Measurements from ENCODE around the gene SRP14. TPM values are rescaled to one million over a fixed set of nuclear protein-coding genes. Genes with fewer than 3 reads are reported as not detected.

SRP14 gene
- total RNA-seq, 5 donors from 2014 or later (not counting 1 experiment from before 2014, with no cell fraction given): 115 to 128 (median 119) TPM

DNA sequence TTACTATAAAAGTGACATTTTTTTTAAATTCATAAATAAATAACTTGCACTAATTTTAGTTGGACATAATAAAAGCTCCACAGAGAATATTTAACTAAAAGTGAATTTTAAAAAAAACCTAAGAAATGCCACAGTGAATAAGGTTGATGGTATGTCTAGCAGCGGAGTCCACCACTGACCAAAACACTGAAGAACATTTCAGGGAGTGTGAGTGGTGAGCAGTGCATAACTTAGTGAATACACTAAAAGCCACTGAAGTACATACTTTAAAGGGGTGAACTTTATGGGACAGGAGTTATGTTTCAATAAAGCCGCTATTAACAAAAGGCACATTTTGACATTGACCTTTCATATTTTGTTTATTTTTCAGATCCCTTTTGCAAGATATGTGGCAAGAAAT is 32.3 kb downstream of the SRP14 start:
- ChIA-PET CTCF (no interaction called here), POLR2A (interaction anchor here in 1 of 2 donors (0.6 kb wide), 1 partner anchor 30 kb away, joined by 3 read pairs; no protein-coding TSS in a partner anchor)
- Histone ChIP-seq H3K27me3 (replicated peaks in 1 of 2; ENCODE audit: control insufficient read depth in 2 of 2, extremely low read depth in 1 of 2, insufficient read depth in 2 of 2, low read length in 1 of 2) (no peaks in the 10 kb centered on the region), H3K36me3 (ENCODE audit: control insufficient read depth in 2 of 2, extremely low read depth in 1 of 2, insufficient read depth in 1 of 2, low read length in 1 of 2) (peaks cover 5 to 34% of the 10 kb centered on the region in 2 donors), H3K4me1 (ENCODE audit: control insufficient read depth in 1 of 2, extremely low read depth in 1 of 2, insufficient read depth in 2 of 2, low read length in 2 of 2) (no peaks in the 10 kb centered on the region), H3K9me3 (no peaks in the 10 kb centered on the region), H3K27ac (ENCODE audit: low read length) (no peak overlapping the region), H3K4me3 (ENCODE audit: control insufficient read depth in 1 of 2, extremely low read depth in 1 of 2, low read length in 1 of 2) (no peak overlapping the region)
- Mint-ChIP-seq H3K9me3 (no peaks in the 10 kb centered on the region), H3K27ac (no peak overlapping the region), H3K27me3 (no peaks in the 10 kb centered on the region), H3K36me3 (peaks cover 61% of the 10 kb centered on the region), H3K4me1 (no peaks in the 10 kb centered on the region), H3K4me3 (no peak overlapping the region)
- no peak for ATAC-seq (replicated peaks in 1 of 4)
- WGBS (ENCODE audit: insufficient coverage): no CpG with 5 or more reads among the region's 2 CpGs
- no peak for DNase-seq

DNA sequence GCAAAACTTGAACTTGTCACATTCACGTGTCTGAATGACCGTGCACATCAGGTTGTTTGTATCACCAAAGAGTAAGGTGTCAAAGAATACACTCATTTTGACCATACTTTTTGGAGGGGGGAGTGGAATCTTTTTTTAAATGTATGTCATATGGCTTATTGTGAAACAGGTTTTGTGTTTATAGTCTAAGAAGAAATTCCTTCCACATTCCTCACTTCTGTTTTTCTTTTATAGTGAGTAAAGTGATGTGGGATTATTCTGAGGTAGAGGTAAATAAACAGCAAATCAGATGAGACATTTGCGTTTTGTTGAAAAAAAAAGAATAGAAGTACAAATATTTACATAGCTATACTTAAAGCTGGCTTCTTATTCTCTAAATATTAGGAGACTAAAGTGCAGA is 33.0 kb downstream of the SRP14 start:
- H3K27ac Mint-ChIP-seq: no peak overlapping the region
- H3K27ac ChIP-seq (ENCODE audit: low read length): no peak overlapping the region
- no peaks in the 10 kb centered on the region for H3K9me3 ChIP-seq
- no peaks in the 10 kb centered on the region for H3K27me3 Mint-ChIP-seq
- no peak overlapping the region for H3K4me3 Mint-ChIP-seq
- H3K4me1 Mint-ChIP-seq: no peaks in the 10 kb centered on the region
- no peaks in the 10 kb centered on the region for H3K4me1 ChIP-seq (ENCODE audit: control insufficient read depth in 1 of 2, extremely low read depth in 1 of 2, insufficient read depth in 2 of 2, low read length in 2 of 2)
- no peaks in the 10 kb centered on the region for H3K27me3 ChIP-seq (replicated peaks in 1 of 2; ENCODE audit: control insufficient read depth in 2 of 2, extremely low read depth in 1 of 2, insufficient read depth in 2 of 2, low read length in 1 of 2)
- H3K36me3 Mint-ChIP-seq: peaks cover 57% of the 10 kb centered on the region
- no CpG with 5 or more reads among the region's 3 CpGs for WGBS (ENCODE audit: insufficient coverage)
- DNase-seq (no peak), ATAC-seq (replicated peaks in 1 of 4) (no peak)
- ChIA-PET CTCF (no interaction called here), POLR2A (interaction anchor here in 1 of 2 donors (0.6 kb wide), 1 partner anchor 31 kb away, joined by 3 read pairs; no protein-coding TSS in a partner anchor)
- H3K9me3 Mint-ChIP-seq: no peaks in the 10 kb centered on the region
- peaks cover 5 to 34% of the 10 kb centered on the region in 2 donors for H3K36me3 ChIP-seq (ENCODE audit: control insufficient read depth in 2 of 2, extremely low read depth in 1 of 2, insufficient read depth in 1 of 2, low read length in 1 of 2)
- H3K4me3 ChIP-seq (ENCODE audit: control insufficient read depth in 1 of 2, extremely low read depth in 1 of 2, low read length in 1 of 2): no peak overlapping the region

DNA sequence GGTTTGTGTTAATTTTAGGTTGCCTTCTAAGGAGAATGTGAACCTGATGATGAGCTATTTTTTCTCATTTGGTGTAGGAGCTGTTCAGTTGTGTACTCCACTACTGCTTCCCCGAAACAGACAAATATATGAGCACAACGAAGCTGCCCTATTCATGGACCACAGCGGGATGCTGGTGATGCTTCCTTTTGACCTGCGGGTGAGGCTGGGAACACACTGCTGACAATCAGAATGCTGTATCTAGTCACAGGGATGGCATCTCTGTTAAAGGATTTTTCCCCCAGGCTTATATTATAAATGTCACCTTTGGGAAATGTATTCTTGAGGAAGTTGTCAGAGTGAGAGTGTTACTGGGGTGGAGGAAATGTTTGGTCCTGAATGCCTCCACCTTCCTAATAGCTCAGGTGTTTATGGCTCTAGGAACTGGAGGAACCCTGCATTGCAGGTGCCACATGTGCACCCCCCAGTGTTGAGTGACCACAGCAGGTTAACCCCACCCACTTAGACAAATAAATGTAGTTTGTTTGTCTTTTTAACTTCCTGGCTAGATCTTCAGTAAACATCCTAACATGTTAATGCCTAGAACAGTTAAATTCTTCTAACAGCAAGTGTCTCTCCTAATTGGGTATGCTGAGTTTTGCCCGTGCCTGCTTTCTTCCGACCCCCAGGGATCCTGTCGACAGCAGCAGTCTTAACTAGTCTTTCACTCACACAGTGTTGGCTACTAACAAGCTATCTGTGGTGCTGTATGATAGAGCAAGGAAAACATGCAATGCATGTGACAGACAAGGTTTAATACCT is 35.7 kb downstream of the SRP14 start:
- Histone ChIP-seq H3K9me3 (no peaks in the 10 kb centered on the region), H3K27me3 (replicated peaks in 1 of 2; ENCODE audit: control insufficient read depth in 2 of 2, extremely low read depth in 1 of 2, insufficient read depth in 2 of 2, low read length in 1 of 2) (no peaks in the 10 kb centered on the region), H3K27ac (ENCODE audit: low read length) (no peak overlapping the region), H3K36me3 (ENCODE audit: control insufficient read depth in 2 of 2, extremely low read depth in 1 of 2, insufficient read depth in 1 of 2, low read length in 1 of 2) (peaks cover 5 to 30% of the 10 kb centered on the region in 2 donors), H3K4me3 (ENCODE audit: control insufficient read depth in 1 of 2, extremely low read depth in 1 of 2, low read length in 1 of 2) (no peak overlapping the region), H3K4me1 (ENCODE audit: control insufficient read depth in 1 of 2, extremely low read depth in 1 of 2, insufficient read depth in 2 of 2, low read length in 2 of 2) (no peaks in the 10 kb centered on the region)
- no peak overlapping the region for H3K27ac Mint-ChIP-seq
- peaks cover 44% of the 10 kb centered on the region for H3K36me3 Mint-ChIP-seq
- ChIA-PET POLR2A (no interaction called here), CTCF (no interaction called here)
- ATAC-seq (replicated peaks in 1 of 4) (no peak), DNase-seq (no peak)
- no peak overlapping the region for H3K4me3 Mint-ChIP-seq
- no peaks in the 10 kb centered on the region for H3K27me3 Mint-ChIP-seq
- no peaks in the 10 kb centered on the region for H3K4me1 Mint-ChIP-seq
- no peaks in the 10 kb centered on the region for H3K9me3 Mint-ChIP-seq
- 90% methylated on average over 2 of the region's 7 CpGs for WGBS (ENCODE audit: insufficient coverage)

DNA sequence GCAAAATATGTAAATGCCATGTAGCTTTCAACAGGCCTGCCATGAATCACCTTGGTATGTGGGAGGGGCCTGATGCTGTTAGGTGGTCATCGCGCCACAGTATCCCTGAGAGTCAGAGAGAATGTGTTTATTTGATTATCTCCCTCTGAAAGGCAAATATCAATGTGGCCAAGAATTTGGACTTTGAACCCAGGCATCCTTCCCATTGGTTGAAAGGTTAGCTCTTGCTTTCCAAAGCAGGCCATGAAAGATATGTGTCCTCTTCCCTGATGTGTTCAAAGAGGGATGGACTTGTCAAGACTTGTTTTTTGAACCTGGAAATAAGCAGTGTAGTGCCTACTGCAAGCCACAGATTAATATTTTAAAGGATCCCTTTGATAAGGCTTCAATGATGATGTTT is 36.7 kb downstream of the SRP14 start:
- no peak overlapping the region for H3K4me3 Mint-ChIP-seq
- no CpG with 5 or more reads among the region's 2 CpGs for WGBS (ENCODE audit: insufficient coverage)
- ChIA-PET CTCF (interaction anchor here in 1 of 2 donors (0.5 kb wide), 1 partner anchor 37 kb away, joined by 7 read pairs; no protein-coding TSS in a partner anchor), POLR2A (interaction anchor here in 1 of 2 donors (0.6 kb wide), 1 partner anchor 139 kb away, joined by 3 read pairs; no protein-coding TSS in a partner anchor)
- no peak overlapping the region for H3K27ac Mint-ChIP-seq
- Histone ChIP-seq H3K36me3 (ENCODE audit: control insufficient read depth in 2 of 2, extremely low read depth in 1 of 2, insufficient read depth in 1 of 2, low read length in 1 of 2) (peaks cover 5 to 21% of the 10 kb centered on the region in 2 donors), H3K4me3 (ENCODE audit: control insufficient read depth in 1 of 2, extremely low read depth in 1 of 2, low read length in 1 of 2) (no peak overlapping the region), H3K27me3 (replicated peaks in 1 of 2; ENCODE audit: control insufficient read depth in 2 of 2, extremely low read depth in 1 of 2, insufficient read depth in 2 of 2, low read length in 1 of 2) (no peaks in the 10 kb centered on the region), H3K9me3 (no peaks in the 10 kb centered on the region), H3K27ac (ENCODE audit: low read length) (no peak overlapping the region), H3K4me1 (ENCODE audit: control insufficient read depth in 1 of 2, extremely low read depth in 1 of 2, insufficient read depth in 2 of 2, low read length in 2 of 2) (no peaks in the 10 kb centered on the region)
- H3K9me3 Mint-ChIP-seq: no peaks in the 10 kb centered on the region
- H3K36me3 Mint-ChIP-seq: peaks cover 47% of the 10 kb centered on the region
- DNase-seq: no peak
- no peaks in the 10 kb centered on the region for H3K27me3 Mint-ChIP-seq
- no peak for ATAC-seq (replicated peaks in 1 of 4)
- no peaks in the 10 kb centered on the region for H3K4me1 Mint-ChIP-seq

DNA sequence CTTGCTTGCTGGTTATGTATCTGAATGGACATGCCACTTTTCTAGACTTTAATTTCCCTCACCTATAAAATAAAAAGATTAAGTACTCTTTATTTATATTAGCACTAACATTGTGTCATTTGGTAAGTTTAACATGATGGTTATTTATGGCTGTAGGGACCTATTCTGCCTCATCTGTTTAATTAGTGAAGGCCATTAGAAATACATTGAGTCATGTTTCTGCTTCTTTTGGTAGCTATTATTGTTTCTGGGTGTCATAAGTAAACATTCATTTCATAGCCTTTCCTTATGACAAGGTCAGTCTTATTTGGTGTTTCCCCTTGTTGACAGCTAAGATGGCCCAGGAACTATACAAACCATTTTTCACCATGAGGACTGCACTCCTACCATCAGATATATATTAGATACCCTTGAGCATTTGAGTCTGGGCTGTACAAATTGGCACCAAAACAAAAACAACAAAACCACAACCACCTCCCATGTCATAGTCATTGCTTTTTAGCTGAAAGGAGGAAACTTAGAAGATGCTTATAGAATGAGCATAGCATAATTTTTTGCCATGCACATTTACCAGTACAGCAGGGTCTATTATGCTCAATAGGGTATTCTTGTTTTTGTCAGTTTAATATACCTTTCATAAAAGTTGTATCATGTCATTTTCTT is 39.3 kb downstream of the SRP14 start:
- no peak for DNase-seq
- Mint-ChIP-seq H3K9me3 (no peaks in the 10 kb centered on the region), H3K27me3 (no peaks in the 10 kb centered on the region), H3K36me3 (peaks cover 53% of the 10 kb centered on the region), H3K27ac (no peak overlapping the region), H3K4me1 (no peaks in the 10 kb centered on the region), H3K4me3 (no peak overlapping the region)
- ATAC-seq (replicated peaks in 1 of 4): no peak
- POLR2A ChIA-PET: no interaction called here
- Histone ChIP-seq H3K27ac (ENCODE audit: low read length) (no peak overlapping the region), H3K4me3 (ENCODE audit: control insufficient read depth in 1 of 2, extremely low read depth in 1 of 2, low read length in 1 of 2) (no peak overlapping the region), H3K4me1 (ENCODE audit: control insufficient read depth in 1 of 2, extremely low read depth in 1 of 2, insufficient read depth in 2 of 2, low read length in 2 of 2) (no peaks in the 10 kb centered on the region), H3K36me3 (ENCODE audit: control insufficient read depth in 2 of 2, extremely low read depth in 1 of 2, insufficient read depth in 1 of 2, low read length in 1 of 2) (peaks cover 8 to 20% of the 10 kb centered on the region in 2 donors), H3K9me3 (no peaks in the 10 kb centered on the region), H3K27me3 (replicated peaks in 1 of 2; ENCODE audit: control insufficient read depth in 2 of 2, extremely low read depth in 1 of 2, insufficient read depth in 2 of 2, low read length in 1 of 2) (no peaks in the 10 kb centered on the region)
- CTCF ChIA-PET: no interaction called here

DNA sequence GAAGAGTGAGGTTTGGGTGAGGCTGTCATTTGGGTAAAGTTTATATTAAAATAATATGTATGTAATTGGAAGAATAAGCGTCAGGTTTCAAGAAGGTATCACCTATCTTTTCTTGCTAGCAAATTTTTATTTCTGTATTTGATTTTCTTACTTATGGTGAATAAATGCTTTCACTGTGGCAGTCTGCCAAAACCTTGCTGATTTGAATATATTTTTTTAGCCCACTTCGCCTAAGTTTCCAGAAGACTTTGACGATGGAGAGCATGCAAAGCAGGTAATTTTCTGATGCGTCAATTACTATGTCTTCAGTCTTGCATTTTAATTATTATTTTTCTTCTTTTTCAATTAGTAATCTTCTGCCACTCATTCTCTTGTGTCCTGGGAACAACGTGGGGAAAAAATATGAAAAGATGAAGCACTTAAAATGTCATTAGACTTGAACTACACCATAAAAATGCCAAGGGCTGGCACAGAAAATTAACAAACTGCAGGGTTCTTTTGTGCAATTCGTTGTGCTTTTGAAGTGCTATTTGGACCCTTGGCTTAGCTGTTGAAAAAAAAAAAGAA is 40.4 kb downstream of the SRP14 start:
- H3K36me3 ChIP-seq (ENCODE audit: control insufficient read depth in 2 of 2, extremely low read depth in 1 of 2, insufficient read depth in 1 of 2, low read length in 1 of 2): peaks cover 5 to 20% of the 10 kb centered on the region in 2 donors
- no peaks in the 10 kb centered on the region for H3K4me1 ChIP-seq (ENCODE audit: control insufficient read depth in 1 of 2, extremely low read depth in 1 of 2, insufficient read depth in 2 of 2, low read length in 2 of 2)
- POLR2A ChIA-PET: no interaction called here
- no peaks in the 10 kb centered on the region for H3K27me3 Mint-ChIP-seq
- H3K36me3 Mint-ChIP-seq: peaks cover 53% of the 10 kb centered on the region
- no peak overlapping the region for H3K27ac ChIP-seq (ENCODE audit: low read length)
- H3K9me3 Mint-ChIP-seq: no peaks in the 10 kb centered on the region
- CTCF ChIA-PET: interaction anchor here in 1 of 2 donors (0.6 kb wide), 1 partner anchor 1284 kb away, joined by 4 read pairs; no protein-coding TSS in a partner anchor
- no peaks in the 10 kb centered on the region for H3K4me1 Mint-ChIP-seq
- DNase-seq (no peak), ATAC-seq (replicated peaks in 1 of 4) (no peak)
- no peaks in the 10 kb centered on the region for H3K9me3 ChIP-seq
- no peaks in the 10 kb centered on the region for H3K27me3 ChIP-seq (replicated peaks in 1 of 2; ENCODE audit: control insufficient read depth in 2 of 2, extremely low read depth in 1 of 2, insufficient read depth in 2 of 2, low read length in 1 of 2)
- H3K4me3 Mint-ChIP-seq: no peak overlapping the region
- H3K4me3 ChIP-seq (ENCODE audit: control insufficient read depth in 1 of 2, extremely low read depth in 1 of 2, low read length in 1 of 2): no peak overlapping the region
- H3K27ac Mint-ChIP-seq: no peak overlapping the region
- WGBS (ENCODE audit: insufficient coverage): no CpG with 5 or more reads among the region's 6 CpGs

Measured in T-cell (primary cell).